DLD1 (cell line): Measurements from ENCODE around the gene SPRYD3.

ENCODE experiments used
- in situ Hi-C: cut with HindIII; loops from 2 replicates; pipeline ENCODE4 v1.10.0; 2017; ENCODE audit warnings: low sequenced_read_pairs

Gene SPRYD3

DNA sequence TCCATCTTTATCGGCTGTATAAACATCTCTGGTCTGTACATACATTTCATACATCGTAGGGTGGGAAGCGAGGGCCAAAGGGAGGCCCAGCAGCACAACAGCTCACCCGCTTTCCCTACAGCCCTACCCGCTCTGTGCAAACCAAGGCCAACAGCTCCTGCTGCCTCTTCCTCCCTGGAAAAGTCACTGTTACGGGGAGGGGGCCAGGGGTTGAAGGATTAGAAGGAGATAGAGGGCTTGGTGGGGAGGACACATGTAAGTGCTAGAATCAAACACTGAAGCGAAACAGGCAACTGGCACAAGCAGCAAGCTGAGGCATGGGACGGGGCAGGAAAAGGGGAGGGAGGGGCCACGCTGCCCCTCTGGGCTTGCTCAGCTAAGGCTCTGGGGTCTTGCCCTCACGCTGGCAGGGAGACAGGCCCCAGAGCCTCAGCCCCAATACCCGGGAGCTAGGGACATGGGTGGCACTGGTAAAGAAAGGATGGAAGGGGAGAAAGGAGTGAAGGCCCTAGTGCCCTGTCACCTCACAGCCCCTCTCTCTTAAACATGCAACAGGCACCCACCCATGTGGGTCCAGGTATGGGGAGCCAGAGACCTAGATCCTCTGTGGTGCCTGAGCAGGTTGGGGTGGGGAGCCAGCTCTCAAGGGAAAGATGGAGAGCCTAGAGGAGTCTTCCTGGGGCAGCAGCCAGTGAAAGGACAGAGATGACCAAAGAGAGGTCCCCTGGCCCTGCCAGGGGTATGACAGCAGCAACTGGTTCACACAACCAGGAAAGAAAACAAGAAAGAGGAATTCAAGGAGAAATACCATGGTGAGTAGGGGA lies 14.4 kb downstream of the SPRYD3 start:
- in situ Hi-C loops: no loop called here

DNA sequence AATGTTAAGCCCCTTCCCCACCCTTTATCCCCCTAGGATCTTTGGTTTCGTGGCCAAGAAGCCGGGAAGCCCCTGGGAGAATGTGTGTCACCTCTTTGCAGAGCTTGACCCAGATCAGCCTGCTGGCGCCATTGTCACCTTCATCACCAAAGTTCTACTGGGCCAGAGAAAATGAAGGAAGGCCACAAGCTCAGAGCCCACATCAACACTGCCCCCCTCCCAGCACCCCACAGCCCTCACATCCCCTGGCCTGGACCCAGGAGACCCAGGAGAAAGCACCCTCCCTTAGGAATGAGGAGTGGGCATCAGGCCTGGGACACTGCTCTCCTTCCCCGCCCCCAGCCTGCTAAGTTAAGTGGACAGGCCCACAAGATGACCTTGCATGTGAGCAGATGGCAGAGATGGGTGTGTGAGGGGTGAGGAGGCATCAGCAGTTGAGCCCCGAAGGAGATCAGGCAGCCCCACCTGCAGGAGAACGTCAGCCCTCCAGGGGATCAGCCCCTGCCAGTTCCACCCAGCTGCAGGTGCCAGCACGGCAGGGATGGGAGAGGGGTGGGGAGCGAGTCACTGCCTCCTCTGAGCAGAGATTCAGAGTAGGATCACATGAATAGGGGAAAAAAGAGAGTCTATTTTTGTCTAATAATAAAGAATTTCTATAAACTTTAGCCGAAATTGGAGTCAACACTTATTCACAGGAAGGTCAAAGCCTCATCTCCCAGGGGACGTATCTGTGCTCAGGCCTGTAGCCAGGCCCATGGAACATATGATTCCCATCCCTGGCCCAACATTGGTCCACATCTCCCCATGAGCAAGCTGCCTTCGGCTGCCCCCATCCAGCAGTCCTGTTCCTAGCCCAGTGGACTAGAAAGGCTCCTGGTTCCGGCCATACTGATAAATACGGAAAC lies 15.2 kb downstream of the SPRYD3 start:
- in situ Hi-C loops: no loop called here

DNA sequence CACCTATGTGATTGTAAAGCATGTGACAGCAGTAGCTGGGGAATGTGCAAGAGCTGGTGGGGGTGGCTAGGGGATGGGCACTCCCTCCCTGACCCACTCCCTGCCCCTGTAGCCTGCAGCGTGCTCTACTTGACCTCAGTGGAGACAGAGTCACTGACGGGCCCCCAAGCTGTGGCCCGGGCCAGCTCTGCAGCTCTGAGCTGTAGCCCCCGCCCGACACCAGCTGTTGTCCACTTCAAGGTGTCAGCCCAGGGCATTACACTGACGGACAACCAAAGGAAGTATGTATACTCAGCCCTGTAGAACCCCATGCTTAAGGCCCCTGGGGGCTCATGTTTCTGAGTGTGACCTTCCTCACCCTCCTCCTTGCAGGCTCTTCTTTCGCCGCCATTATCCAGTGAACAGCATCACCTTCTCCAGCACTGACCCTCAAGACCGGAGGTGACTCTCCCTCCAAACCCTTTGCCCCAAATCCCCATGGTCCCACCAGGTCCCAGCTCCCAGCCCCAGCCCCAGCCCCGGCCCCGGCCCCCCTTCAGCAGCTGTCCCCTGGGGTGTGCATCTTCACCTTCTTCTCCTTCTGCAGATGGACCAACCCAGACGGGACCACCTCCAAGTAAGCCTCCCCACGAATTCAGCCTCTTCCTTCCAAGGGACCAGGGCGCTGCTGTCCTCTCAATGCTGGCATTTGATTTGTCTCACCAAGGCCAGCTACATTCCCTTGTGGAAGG lies 16.0 kb downstream of the SPRYD3 start:
- in situ Hi-C loops: no loop called here

DNA sequence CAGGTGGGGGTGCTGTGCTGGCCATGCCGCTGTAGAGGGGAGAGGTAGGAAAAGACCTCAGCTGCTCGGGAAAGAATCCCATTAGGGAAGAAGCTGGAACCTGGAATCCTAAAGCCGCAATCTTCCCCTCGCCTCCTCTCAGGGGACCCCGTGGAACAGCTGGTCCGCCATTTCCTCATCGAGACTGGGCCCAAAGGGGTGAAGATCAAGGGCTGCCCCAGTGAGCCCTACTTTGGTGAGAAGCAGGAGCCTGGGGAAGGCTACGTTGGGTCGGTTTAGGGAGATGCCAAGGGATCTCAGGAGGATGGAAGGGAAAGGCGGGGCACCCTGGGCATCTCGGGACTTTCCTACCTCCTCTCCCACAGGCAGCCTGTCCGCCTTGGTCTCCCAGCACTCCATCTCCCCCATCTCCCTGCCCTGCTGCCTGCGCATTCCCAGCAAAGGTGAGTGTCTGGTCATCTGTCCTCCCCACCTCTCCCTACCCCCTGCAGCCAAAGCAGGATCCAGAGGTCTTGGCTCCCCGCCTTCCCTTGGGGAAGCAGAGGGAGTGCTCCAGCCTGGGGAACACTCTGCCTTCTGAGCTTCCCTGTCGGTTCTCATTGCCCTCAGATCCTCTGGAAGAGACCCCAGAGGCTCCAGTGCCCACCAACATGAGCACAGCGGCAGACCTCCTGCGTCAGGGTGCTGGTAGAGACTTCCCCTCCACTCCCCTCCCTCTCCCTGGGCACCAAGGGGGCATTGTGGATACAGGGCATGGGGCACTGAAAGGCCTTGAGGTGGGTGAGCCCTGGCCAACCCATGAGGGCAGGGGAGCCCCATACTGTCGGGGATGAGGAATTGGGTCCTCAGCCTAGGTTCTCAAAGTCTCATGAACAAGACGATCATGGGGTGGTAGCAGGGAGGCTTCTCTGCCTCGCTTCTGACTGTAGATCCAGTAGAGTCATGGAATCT lies 16.9 kb downstream of the SPRYD3 start:
- in situ Hi-C loops: no loop called here

DNA sequence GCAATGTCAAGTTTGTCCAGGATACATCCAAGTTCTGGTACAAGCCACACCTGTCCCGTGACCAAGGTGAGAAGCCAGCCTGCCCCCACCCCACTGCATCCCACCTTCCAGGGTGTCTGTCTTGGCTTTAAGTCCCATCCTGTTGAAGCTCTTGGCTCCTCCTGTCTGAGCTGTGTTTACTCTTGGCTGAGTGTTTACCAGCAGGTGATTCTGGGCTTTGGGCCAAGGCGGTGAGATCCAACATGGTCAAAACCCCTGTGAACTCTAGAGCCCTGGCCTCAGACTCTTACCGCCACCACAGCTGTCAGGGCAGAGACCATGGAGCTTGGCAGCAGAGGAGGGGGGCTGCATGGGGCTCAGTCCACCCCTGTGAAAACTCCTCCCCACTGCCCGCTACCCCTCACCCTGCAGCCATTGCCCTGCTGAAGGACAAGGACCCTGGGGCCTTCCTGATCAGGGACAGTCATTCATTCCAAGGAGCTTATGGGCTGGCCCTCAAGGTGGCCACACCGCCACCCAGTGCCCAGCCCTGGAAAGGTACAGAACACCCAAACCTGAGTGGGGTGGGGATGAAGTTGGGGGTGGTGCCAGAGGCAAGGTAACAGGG lies 17.7 kb downstream of the SPRYD3 start:
- in situ Hi-C loops: no loop called here

DNA sequence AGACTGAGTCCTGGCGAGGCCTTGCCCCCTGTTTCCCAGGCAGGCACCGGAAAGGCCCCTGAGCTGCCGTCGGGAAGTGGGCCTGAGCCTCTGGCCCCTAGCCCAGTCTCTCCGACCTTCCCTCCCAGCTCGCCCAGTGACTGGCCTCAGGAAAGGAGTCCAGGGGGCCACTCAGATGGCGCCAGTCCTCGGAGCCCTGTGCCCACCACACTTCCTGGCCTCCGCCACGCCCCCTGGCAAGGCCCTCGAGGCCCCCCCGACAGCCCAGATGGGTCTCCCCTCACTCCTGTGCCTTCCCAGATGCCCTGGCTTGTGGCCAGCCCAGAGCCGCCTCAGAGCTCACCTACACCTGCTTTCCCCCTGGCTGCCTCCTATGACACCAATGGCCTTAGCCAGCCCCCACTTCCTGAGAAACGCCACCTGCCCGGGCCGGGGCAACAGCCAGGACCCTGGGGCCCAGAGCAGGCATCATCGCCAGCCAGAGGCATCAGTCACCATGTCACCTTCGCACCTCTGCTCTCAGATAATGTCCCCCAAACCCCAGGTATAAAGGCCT lies 18.4 kb downstream of the SPRYD3 start:
- in situ Hi-C loops: no loop called here

DNA sequence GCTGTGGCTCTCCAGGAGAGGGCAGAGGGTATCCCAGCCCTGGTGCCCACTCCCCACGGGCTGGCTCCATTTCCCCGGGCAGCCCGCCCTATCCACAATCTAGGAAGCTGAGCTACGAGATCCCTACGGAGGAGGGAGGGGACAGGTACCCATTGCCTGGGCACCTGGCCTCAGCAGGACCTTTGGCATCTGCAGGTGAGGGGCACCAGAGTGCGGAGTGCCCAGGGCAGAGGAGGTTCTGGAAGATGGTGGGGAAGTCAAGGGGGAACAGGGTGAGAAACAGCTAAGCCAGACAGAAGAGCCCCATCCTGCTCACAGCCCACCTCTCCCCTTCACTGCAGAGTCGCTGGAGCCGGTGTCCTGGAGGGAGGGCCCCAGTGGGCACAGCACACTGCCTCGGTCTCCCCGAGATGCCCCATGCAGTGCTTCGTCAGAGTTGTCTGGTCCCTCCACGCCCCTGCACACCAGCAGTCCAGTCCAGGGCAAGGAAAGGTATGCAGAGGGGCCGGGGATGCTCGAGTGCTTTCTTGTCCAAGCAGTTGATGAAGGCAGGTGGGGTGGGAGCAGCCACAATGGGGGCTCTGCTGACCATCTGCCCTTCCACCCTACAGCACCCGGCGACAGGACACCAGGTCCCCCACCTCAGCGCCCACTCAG lies 19.0 kb downstream of the SPRYD3 start:
- in situ Hi-C loops: no loop called here

DNA sequence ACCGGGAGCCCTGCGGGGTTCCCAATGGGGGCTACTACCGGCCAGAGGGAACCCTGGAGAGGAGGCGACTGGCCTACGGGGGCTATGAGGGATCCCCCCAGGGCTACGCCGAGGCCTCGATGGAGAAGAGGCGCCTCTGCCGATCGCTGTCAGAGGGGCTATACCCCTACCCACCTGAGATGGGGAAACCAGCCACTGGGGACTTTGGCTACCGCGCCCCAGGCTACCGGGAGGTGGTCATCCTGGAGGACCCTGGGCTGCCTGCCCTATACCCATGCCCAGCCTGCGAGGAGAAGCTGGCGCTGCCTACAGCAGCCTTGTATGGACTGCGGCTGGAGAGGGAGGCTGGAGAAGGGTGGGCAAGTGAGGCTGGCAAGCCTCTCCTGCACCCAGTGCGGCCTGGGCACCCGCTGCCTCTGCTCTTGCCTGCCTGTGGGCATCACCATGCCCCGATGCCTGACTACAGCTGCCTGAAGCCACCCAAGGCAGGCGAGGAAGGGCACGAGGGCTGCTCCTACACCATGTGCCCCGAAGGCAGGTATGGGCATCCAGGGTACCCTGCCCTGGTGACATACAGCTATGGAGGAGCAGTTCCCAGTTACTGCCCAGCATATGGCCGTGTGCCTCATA lies 19.6 kb downstream of the SPRYD3 start:
- in situ Hi-C loops: no loop called here

DNA sequence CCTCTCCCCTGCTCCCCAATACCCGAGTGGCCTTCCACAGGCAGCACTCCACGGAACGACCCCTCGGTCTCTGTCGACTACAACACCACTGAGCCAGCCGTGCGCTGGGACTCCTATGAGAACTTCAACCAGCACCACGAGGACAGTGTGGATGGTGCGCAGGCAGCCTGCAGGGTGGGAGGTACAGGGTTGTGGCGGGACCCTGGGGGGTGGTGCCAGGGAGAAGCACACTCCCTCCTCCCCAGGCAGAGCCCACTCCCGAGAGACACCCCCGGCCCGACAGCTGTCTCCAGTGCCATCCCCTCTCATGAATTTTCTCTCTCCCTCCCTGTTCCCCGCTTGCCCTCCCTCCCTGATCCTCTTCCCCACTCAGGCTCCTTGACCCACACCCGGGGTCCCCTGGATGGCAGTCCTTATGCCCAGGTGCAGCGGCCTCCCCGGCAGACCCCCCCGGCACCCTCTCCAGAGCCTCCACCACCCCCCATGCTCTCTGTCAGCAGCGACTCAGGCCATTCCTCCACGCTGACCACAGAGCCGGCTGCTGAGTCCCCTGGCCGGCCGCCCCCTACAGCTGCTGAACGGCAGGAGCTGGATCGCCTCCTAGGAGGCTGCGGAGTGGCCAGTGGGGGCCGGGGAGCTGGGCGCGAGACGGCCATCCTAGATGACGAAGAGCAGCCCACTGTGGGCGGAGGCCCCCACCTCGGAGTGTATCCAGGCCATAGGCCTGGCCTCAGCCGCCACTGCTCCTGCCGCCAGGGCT lies 20.3 kb downstream of the SPRYD3 start:
- in situ Hi-C loops: no loop called here

DNA sequence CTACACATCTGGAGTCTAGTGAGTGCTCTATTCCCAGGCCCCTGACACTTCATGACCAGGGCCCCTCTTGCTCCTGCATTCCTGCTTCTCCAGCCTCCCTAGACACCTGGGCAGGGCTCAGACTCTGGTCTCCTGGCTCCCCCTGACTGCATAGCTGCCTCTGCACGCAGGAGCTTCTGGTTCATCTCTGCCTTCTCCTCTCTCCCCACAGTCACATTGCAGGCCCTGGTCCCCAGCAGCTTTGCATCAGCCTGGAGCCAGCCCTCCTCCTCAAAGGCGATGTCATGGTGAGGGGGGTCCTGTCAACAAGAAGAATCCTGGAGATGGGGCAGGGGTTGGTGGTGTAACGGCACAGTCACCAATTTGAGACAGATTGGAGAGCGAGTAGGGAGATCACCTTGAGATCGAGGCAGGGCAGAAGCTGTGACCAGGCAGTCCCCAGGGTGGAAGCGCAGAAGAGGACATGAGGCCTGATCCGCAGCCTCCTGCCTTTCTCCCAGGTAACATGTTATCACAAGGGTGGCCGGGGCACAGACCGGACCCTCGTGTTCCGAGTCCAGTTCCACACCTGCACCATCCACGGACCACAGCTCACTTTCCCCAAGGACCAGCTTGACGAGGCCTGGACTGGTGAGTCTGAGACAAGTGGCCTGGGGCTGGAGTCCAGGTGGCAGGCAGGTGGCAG lies 21.2 kb downstream of the SPRYD3 start:
- in situ Hi-C loops: no loop called here

DNA sequence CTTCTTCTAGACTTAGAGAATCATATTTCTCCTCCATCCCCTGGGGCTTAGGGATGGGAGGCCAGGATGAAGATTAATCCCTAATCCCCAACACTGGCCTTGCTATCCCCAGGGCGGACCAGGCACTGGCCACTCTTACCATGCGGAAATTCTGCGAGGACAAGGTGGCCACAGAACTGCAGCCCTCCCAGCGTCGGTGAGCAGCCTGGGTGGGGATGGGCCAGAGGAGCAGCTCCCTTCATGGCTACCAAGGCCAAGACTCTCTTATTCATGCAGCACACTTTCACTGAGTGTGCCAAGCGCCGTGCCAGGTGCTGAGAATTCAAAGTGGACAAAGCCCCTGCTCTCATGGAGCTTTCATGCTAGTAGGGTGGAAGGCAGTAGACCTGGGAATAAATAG lies 22.3 kb downstream of the SPRYD3 start:
- in situ Hi-C loops: no loop called here

DNA sequence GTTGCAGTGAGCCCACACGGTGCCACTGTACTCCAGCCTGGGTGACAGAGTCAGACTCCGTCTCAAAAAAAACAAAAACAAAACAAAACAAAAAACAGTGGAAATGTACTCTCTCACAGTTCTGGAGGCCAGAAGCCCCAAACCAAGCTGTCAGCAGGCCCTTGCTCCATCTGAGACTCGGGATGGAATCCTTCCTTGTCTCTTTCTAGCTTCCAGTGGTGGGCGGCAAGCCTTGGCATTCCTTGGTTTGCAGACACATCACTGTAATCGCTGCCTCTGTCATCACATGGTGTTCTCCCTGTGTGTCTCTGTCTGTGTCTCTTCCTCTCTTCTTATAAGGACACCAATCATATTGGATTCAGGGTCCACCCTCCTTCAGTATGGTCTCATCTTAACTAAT lies 22.9 kb downstream of the SPRYD3 start:
- in situ Hi-C loops: no loop called here

DNA sequence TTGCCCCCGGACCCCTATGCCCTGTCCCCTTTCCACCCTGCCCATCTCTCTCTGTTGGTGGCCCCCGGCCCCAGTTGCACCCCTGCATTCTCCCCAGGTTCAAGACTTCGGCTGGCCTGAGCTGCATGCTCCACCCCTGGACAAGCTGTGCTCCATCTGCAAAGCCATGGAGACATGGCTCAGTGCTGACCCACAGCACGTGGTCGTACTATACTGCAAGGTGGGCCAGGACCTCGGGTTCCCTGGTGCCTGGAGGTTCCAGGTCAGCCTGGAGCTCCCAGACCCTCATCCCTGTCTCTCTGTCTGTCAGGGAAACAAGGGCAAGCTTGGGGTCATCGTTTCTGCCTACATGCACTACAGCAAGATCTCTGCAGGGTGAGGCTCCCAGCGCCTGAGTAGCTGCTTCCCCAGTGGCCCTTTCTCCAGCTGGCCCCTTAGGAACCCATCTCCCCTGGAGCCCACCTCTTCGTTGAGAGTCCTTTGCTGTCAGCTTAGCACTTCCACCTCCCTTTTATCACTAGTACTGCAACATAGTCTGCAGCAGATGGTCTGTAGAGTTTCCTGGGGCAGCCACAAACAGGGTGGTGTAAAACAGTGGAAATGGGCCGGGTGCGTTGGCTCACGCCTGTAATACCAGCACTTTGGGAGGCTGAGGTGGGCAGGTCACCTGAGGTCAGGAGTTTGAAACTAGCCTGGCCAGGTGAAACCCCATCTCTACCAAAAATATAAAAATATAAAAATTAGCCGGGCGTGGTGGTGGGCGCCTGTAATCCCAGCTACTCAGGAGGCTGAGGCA lies 23.5 kb downstream of the SPRYD3 start:
- in situ Hi-C loops: no loop called here

DNA sequence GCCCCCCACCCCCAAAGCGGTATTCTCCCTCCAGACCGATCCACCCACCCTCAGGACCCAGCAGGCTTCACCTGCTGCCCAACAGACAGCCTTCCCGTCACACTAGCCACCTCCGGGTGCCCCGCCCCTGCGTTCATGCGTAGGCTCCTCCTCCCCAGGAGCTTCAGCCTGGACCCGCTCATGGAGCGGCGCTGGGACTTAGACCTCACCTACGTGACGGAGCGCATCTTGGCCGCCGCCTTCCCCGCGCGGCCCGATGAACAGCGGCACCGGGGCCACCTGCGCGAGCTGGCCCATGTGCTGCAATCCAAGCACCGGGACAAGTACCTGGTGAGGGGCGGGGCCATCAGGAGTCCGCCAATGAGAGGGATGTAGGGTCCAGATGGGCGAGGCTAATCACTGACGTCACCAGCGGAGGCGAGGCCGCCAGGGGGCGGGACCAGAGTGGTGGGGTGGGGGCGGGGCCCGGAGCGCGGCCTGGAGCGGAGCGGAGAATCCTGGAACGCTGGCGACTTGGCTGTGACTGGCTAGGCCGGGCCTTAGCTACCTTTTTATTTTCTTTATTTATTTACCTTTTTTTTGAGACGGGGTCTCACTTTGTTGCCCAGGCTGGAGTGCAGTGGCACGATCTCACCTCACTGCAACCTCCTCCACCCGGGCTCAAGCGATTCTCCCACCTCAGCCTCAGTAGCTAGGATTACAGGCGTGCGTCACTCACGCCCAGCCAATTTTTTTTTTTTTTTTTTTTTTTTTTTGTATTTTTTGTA lies 24.9 kb downstream of the SPRYD3 start:
- in situ Hi-C loops: no loop called here

DNA sequence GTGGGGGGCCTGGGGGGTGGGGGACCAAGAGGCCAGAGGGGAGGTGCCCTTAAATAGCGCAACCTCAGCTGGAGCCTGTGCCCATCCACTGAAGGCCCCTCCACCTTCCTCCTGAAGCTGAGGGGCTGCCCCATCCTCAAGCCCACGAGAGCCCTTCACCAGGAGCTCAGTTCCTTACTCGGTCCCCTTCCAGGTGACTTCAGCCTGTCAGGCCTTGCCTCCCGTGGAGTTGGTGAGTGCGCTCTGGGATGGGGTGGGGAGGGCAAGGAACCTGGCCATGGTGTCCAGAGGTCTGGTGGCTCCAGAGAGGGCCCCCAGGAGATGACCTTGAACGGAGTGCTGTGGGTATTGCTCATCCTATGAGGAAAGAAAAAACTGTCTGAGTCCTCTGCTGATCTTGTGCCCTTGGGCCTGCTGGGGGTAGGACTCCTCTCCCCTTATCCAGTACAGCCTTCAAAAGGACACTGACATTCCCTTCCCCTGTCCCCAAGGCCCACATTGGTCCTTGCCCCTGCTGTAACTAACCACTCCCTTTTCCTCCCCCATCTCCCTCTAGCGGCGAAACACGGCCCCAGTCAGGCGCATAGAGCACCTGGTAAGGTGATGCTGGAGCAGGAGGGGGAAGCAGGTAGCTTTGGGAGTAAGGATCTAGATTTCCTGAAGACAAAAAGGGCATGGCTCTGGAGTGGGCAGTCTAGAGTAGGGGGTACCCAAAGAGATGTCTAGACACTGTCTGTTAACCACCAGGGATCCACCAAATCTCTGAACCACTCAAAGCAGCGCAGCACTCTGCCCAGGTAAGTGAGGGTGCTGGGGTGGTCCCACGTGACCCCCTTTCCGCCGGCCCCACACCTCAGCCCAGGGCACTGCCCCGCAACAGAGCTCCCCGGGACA lies 25.7 kb downstream of the SPRYD3 start:
- in situ Hi-C loops: no loop called here
